SK-N-MC (cell line): ENCODE data around the gene PPARG.

Experiments used
- EZH2 ChIP-seq: fragments of 200-600 bp; sonication (generic); IDR thresholded peaks from one replicate; pipeline ENCODE4 v1.6.1; 2017; ENCODE audit warnings: antibody characterized with exemption
- POLR2AphosphoS5 ChIP-seq: IDR thresholded peaks from 2 replicates; pipeline ENCODE4 v1.6.1; 2012; ENCODE audit warnings: mild to moderate bottlenecking, low read depth, low read length, borderline replicate concordance

- TF ChIP-seq POLR2AphosphoS5, result no peak
- TF ChIP-seq EZH2, result no peak
These were observed 35.1 kb upstream of the PPARG start for GRCh38 chr3:12253516-12254343.
